22Rv1 (cell line): ENCODE results near the gene PDPR.
"Not testable (repeated sequence)": the region's sequence is repeated elsewhere in the genome, so short reads cannot be mapped to it uniquely, and the experiment has no call there.

Source experiments
- CTCF ChIP-seq: fragments of 450-650 bp; IDR thresholded peaks from 2 replicates; pipeline ENCODE4 v1.5.1; 2017; ENCODE audit warnings: mild to moderate bottlenecking
- ZFX ChIP-seq: fragments of 450-650 bp; IDR thresholded peaks from 2 replicates; pipeline ENCODE4 v1.6.1; 2017; ENCODE audit warnings: antibody characterized with exemption, borderline replicate concordance

- TF ChIP-seq CTCF, ZFX: not testable (repeated sequence)
Observed at GRCh38 chr16:70065376-70065745, 48.8 kb upstream of the PDPR start.
